Hematopoietic multipotent progenitor cell (in vitro differentiated cells): Measurements from ENCODE around the gene SPHK2. TPM values are rescaled to one million over a fixed set of nuclear protein-coding genes. Genes with fewer than 3 reads are reported as not detected.

ENCODE experiments used
- DNase-seq, 3 donors: peaks; one replicate each; pipeline ENCODE4 v3.0.0-alpha.2; 2011 to 2015; ENCODE audit warnings: low read depth in 2 of 3, low spot score in 2 of 3
- total RNA-seq: library from RNA; depleted of rRNA; stranded (reverse); fragments of >200 nt; gene quantifications from one replicate; pipeline ENCODE4 v1.2.3, GENCODE V29; 2012

SPHK2 gene
- total RNA-seq, 1 donor = 10.0 TPM

- no peak for DNase-seq
Observed at GRCh38 chr19:48635966-48636858, 16.9 kb downstream of the SPHK2 start.

GRCh38 chr19:48636859-48637448 is 17.6 kb downstream of the SPHK2 start, which contains the start of gene DBP:
TSS of gene DBP (minus strand) at chr19:48637379. CDS start at chr19:48636994, 385 bp downstream.
- peak in 1 of 3 donors; percentile 49 for DNase-seq

- peak; percentile 94 to 100 (median 100) for DNase-seq
Observed at GRCh38 chr19:48637449-48637947, 18.2 kb downstream of the SPHK2 start.

GRCh38 chr19:48637948-48638830 is 18.9 kb downstream of the SPHK2 start:
- peak; percentile 80 to 95 (median 95) for DNase-seq

- no peak for DNase-seq
Observed at GRCh38 chr19:48638831-48639381, 19.6 kb downstream of the SPHK2 start.

- no peak for DNase-seq
Observed at GRCh38 chr19:48639483-48640375, 20.4 kb downstream of the SPHK2 start.

- no peak for DNase-seq
Observed at GRCh38 chr19:48641850-48642249, 22.5 kb downstream of the SPHK2 start.

- no peak for DNase-seq
Observed at GRCh38 chr19:48642862-48643261, 23.6 kb downstream of the SPHK2 start.

- no peak for DNase-seq
Observed at GRCh38 chr19:48644355-48644754, 25.0 kb downstream of the SPHK2 start.

- DNase-seq = peak in 2 of 3 donors; percentile 72 to 86
Observed at GRCh38 chr19:48644839-48645619, 25.7 kb downstream of the SPHK2 start.

- no peak for DNase-seq
Observed at GRCh38 chr19:48645620-48646000, 26.3 kb downstream of the SPHK2 start.

- peak; percentile 84 to 94 (median 91) for DNase-seq
Observed at GRCh38 chr19:48646001-48646721, 26.9 kb downstream of the SPHK2 start, which contains the start of gene CA11. TSS of gene CA11 (minus strand) at chr19:48646187. CDS start at chr19:48645632, 555 bp downstream.

- DNase-seq = no peak
Observed at GRCh38 chr19:48646722-48647216, 27.5 kb downstream of the SPHK2 start.

- DNase-seq = no peak
Observed at GRCh38 chr19:48648134-48648533, 28.8 kb downstream of the SPHK2 start.

GRCh38 chr19:48650974-48651682 is 31.8 kb downstream of the SPHK2 start:
- no peak for DNase-seq

- no peak for DNase-seq
Observed at GRCh38 chr19:48651683-48652048, 32.4 kb downstream of the SPHK2 start.
